Daoy (cell line): ENCODE measurements around the gene TST. TPM values are rescaled to one million over a fixed set of nuclear protein-coding genes. Genes with fewer than 3 reads are reported as not detected.
A peak's percentile ranks its signal among the peaks of the same experiment; 100 is the strongest.

Source experiments
- DNase-seq: peaks from one replicate; pipeline ENCODE4 v3.0.0-alpha.2; 2015; ENCODE audit warnings: low read depth
- total RNA-seq: library from RNA; depleted of rRNA; stranded (reverse); fragments of >200 nt; shearing (Covaris generic); gene quantifications from 2 replicates; pipeline ENCODE4 v1.2.3, GENCODE V29; 2014

Gene TST
- total RNA-seq, 1 experiment from 2014 or later: 30.8 TPM

DNA sequence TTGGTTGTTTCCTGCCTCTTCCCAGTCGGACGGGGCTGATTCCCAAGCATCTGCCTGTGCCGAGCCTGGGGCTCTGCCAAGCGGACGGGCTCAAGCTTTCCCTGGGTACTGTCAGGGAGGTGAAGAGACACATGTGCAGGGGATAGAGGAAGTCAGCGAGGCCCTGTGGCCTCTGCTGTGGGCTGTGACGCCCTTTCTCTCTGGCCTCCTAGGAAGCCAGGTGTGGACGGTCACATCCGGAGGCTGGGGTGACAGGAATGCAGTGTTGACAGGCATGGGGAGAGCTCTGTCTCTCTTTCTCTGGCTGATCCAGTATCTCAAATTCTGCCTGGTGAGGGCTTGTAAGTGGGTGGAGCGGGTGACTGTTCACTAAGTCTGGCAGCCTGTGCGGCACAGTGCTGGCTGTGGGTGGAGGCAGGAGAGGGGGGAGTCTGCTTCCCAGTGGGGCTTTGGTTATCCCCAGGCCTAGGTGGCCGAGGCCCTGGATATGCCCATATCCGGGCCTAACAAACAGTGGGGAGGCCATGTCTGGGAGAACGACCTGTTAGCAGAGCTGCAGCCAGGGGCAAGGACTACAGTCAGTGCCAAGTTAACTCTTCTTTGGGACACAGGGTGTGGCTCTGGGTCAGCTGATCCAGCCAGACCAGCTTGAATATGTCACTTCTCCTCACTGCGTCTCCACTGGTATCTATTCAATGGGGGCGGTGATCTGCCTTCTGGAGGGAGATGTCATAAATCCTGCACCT lies 34.2 kb upstream of the TST start:
- DNase-seq: no peak

DNA sequence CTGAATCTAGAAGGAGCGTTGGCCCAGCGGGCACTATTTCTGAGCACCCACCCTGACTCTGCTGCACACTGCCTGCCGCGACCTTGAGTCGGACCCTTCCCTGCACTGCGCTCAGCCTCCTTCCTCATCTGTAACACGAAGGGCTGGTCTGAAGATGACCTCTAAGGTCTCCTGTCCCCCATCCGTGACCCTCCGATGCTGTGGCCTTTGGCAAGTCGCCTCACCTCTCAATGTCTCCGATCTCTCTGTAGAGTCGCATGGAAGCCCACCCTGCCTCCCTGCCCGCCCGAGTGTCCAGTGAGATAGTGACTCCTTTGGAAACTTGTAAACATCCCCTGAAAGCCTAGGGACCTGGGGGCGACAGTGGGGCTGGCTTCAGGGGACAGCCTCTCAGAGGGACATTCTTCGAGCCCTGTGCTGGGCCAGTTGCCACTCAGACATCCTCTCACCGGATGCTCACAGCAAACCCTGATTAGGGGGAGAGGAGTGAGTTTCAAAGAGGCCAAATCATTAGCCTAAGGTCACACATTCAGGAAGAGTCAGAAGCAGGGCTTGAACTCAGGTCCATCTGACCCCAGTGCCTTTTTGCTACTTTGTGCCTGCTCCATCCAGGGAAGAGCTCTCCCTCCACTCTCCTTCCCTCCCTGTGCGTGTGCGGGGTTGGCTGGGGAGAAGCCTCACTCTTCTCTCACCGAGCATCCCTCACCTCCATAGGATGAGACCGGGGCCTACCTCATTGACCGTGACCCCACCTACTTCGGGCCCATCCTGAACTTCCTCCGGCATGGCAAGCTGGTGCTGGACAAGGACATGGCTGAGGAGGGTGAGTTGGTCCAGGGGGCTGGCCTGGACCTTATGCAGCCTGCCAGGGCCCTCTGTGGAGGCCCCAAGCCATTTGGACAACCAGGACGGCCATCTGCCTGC lies 33.4 kb upstream of the TST start:
- no peak for DNase-seq

DNA sequence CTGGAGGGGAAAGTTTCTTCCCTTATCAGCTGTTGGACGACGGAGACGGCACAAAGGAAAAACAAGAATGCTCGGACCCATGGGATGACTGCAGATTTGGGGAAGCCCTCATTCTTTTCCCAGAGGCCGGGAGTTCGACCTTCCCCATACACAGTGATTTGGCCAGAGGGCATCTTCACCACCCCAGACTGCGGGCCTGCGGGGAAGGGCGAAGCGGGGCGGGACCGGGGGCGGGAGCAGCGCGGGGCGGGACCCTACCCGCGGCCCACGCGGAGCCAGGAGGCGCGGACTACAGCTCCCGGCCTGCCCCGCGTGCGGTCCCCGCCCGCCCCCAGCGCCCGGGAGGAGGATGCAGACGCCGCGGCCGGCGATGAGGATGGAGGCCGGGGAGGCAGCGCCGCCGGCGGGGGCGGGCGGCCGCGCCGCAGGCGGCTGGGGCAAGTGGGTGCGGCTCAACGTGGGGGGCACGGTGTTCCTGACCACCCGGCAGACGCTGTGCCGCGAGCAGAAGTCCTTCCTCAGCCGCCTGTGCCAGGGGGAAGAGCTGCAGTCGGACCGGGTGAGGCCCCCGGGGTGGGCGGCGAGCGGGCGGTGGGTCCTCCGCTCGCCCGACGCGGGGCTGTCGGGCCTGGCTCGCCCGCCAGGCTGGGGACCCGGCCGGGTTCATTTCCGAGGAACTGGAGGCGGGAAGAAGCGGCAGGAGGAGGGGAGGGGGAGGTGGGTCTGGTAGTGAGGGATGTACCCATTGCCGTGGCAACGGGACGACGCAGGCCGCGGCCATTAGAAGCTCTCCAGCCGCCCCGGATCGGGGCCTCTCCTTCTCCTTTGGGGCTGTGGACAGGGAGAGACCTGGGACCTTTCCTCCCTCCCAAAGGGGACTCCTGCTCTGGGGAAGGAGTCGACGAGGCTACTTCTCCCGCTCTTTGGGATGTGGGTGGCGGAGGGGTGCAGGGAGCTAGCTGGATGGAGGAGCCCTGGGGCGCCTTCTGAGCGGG lies 32.4 kb upstream of the TST start, which contains the start of gene KCTD17:
Gene KCTD17 (plus strand): TSS at position 352 of the 995 bp plus-strand sequence. CDS start 19 bp downstream, at position 371.
- DNase-seq: peak; percentile 85

DNA sequence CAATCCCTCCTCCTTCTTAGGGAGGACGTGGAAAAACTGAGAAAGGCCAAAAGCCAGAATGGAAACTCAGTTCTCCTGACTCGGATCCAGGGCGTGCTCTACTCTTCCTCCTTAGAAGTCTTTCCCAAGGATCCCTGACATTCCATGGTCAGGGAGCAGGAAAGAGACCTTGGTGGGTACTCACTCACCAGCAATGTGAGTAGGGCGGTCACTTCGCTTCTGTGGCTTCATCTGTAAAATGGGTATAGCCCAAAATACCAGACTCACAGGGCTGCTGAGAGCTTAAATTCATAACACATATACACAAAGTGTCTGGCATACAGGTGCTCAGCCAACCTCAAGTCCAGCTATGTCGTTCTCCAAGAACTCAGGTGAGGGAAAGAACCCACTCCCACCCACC lies 31.7 kb upstream of the TST start:
- no peak for DNase-seq

DNA sequence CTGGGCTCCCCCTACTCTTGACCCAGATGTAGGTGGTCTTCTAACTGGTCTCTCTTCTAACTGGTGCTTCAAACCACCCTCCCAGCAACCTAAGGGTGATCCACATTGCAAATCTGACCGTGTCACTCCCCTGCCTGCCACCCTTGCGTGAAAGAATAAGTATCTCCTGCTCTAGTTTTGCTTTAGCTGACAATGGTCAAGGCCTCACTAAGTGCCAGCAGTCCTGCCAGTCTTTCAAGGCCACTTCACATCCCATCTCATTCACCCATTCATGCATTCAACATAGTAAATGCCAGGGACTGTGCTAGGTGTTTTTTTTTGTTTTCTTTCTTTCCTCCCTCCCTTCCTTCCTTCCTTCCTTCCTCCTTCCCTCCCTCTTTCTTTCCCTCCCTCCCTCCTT lies 30.0 kb upstream of the TST start:
- no peak for DNase-seq

DNA sequence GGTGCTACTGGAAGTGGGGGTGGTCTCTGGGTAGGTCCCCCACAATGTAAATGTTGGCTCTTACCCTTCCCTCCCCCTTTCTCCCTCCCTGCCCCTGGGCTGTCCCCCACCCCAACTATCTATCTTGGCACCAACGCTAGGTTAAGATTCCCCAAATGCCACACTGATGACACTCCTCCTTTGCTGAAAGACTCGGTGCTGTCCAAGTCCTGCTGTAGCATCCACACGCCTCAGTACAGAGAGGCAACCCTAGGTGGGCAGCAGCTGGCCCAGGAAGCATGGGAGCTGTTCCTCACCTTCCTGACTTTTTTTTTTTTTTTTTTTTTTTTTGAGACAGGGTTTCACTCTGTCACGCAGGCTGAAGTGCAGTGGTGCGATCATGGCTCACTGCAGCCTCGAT lies 28.9 kb upstream of the TST start:
- no peak for DNase-seq

DNA sequence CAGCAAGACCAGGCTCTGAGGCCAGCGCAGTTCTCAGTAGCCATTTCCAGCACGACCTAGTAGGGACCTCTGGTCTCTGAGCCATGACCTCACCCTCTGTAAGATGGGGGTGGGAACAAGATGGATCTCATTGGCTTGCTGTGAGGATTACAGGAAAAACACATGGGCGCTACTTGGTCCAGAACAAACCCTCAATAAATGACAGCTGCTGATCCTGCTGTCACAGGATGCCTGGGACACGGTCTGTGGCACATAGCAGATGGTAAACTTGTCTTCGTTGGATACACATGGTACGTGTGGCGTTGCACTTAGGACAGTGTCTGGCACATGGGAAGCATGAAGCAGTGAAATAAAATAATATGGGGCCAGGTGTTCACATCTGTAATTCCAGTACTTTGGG lies 27.8 kb upstream of the TST start:
- DNase-seq: no peak

DNA sequence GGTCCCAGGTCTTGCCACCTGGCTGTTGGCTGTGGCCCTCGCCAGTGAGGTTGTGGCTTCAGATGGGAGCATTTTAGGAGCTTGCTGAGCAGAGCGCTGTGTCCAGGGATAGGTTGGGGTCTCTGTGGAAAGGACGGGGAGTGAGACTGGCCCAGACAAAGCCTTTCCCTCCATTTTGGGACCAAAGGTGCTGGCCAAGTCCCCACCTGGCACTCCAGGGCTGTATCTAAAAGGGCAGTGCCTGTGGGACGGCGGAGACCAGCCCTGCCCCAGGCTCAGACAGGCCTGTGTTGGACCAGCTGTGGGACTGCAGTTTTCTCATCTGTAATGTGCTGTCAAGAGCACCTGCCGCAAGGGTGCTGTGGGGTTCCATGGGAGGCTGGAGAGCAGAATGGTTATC lies 27.3 kb upstream of the TST start:
- no peak for DNase-seq

DNA sequence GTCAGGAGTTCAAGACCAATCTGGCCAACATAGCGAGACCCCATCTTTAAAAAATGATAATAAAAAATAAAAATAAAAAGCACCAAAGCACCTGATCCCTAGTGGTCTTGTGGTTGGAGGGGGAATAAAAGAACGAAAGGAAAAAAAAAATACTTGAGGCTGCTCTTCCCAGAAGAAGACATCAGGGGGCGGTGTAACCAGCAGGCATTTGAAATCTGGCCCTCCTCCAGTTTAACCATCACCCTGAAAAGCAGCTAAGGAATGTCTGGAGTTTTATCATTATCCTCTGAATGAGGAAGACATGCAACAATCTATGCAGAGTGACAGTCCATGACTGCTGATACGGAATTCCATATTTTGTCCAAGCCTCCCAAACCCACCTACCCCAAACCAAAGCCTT lies 26.7 kb upstream of the TST start:
- DNase-seq: no peak

DNA sequence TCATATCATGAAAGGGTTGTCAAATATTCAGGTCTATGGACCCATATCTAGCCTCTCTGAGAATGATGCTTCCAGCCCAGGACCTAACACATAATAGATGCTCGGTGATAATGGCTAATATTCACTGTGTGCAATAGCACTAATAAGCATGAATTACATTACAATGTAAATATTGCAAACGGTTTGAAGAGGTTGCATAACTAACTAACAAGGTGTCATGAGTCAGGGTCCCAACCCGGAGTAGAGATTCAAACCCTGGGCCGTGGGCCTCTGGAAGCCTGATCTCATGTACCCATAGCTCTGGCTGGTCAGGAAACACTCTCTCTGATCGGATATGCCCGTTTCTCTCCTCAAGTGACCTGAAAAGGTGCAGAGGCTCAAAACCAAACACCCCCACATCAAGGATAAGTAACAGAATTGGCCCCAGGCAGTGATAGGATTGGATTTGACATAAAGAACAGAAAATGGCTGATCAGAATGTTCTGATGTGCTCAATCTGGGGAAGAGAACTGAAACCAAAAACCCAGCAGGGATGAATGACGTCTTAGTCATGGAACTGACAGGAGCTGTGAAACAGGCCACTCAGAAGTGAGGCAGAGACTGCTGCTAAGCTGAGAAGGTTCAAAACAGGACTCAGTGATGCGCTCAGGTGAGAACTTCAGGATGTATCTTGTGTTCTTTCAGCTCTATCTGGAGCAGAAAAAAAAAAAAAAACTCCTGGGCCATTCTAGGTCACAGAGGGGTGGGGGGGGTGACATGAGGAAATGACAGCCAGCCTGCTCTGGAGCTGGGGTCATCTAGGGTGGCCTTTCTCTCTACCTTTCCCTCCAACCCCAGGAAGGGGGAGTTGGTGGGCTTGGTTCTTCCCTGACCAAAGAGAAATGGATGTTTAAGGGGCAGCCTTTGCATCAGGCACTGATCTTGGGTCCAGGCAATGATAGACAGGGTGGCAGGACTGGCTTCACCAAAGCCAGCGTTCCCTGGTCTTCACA lies 25.7 kb upstream of the TST start:
- no peak for DNase-seq

DNA sequence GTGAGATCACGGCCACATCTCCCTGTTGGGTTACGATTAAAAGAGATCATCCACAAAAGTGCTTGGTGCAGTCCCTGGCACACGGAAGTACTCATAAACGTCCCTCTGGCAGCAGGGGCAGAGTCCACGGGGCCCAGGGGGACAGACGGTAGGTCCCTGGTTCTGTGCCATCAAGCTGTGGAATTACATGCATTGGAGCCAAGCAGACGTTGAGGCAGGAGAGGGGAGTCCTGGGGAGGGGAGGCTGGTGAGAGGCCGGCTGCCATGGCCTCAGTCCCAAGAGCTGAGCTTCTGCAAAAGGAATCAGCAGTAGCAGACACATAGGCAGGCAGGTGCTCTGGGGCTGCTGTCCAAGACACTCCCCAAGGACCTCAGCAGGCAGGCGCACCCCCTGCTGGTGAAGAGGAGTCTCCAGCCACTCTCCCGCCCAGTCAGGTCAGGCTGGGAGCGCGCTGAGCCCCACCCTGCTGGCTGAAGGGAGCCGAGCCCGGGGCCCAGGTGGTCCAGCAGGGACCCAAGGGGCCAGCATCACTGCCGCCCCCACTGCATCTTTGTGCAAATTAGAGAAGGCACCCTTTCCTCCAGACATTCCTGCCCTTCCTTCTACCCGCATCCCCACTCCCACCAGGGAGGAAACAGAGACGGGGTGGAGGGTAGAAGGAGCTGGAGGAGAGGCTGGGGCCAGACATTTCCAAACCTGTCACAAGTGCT lies 24.7 kb upstream of the TST start:
- peak; percentile 66 for DNase-seq

DNA sequence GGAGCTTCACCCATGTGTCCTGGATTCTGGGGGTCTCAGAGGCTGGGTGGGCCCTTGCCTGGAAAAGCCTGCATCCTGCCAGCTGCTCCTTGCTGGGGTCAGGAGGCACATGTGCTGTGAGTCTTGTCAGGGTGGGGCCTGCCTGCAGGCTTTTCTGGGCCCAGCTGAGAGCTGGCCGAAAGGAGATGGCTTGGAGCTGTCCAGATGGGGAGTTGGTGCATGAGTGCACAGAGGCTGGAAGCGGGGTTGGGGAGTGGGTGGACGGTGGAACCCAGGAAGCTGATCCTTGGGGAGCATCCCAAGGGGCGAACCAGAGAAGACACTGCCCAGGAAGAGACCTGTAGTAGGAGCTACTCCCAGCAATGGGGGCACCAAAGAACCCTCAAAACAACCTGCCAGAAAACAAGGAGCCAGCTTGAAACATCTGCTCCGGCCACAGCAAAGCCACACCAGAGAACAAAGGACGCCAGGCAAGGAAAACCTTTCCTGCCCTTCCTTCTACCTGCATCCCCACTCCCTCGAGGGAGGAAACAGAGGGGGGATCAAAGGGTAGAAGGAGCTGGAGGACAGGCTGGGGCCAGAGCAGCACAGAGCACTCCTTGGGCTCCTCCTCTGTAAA lies 24.1 kb upstream of the TST start:
- no peak for DNase-seq

DNA sequence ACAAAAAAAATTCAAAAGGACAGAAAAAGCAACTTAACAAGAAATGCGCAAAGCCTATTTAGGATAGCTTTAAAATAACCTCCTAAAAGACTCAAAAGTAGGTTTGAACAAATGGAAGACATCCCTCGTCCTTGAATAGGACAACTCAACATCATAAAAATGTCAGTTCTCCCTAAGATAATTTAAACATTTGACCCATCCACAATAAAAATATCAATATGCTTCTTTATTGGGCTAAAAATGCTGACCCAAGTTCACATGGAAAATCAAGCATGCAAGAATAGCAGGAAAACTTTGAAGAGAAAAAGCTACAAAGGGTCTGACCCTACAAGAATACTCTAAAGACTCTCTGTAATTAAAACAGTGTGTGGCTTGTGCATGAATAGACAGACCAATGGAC lies 20.2 kb upstream of the TST start:
- DNase-seq: no peak

DNA sequence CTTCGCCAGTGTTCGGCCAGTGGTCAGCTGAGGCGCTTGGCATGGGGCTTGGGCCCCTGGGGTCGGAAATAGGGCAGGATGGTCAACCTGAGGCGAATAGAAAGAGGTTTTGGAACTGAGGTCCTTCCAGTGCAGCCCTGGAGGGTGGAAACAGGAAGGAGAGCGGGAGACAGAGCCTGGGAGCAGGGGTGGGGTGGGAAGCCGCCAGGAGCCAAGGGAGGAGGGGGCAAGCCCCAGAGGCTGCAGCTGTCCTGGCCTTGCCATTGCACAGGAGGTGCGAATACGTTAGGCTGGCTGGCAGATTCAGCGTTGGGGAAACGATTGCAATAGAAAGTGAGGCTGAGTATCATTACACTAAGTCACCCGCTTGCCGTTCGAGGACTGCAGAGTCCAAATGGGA lies 18.4 kb upstream of the TST start:
- no peak for DNase-seq

DNA sequence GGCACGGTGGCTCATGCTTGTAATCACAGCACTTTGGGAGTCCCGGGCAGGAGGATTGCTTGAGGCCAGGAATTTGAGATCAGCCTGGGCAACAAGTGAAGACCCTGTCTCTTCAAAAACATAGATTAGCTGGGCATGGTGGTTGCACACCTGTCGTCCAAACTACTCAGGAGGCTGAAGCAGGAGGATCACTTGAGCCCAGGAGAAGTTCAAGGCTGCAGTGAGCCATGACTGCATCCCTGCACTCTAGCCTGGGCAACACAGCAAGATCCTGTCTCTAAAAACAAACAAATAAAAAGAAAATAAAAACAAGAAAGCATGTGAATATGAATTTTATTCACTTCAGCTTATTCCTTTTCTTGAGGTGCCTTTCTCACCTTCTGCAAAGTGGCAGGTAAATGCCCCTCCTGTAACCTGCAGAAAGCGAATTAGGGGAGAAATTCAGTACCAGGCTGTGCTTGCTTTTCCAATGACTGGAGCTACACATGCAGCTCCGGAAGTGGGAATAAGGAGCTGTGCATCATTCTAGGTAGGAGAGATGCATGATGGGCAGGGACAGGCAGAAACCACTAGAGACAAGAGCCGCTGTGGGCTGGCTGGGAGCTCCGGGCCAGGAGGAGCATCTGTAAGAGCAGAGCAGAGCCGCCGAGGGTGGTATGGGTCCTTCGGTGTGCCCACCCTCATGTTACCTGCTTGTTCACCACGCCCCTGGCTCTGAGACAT lies 17.6 kb upstream of the TST start:
- no peak for DNase-seq

DNA sequence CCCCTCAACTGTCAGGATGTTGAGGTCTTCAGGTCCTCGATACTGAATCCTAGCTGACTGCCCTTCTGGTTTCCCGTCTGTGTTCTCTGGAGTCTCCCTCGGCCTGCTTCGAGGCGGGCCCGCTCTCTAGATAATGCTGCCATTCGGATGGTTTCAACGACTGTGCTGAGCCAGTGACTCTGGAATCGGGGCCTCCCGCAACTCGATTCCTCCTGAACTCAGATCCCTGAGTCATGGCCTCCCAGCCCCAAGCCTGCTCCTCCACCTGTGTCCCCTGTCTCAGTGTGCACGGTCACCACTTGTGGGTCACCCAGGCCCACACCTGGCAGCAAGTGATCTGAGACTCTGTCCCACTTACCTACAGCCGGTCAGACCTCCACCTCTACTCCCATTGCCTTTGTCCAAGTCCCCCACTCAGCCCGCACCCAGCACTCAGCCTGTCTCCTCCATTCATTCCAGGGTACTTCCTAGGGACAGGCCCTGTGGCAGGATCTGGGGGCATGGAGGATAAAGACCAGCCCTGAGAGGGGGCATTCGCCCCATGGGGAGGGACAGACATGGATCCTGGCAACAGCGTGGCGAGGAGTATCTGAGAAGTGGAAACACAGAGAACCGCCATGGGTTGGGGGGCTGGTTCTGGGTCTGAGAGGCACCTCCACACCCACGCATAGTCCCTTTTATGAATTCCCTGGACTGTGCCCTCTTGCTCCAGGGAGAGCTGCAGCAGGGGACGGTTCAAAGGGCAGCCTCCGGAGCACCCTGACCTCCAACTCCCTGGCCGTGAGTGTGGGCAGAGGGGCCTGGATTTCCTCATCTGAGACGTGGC lies 14.6 kb upstream of the TST start:
- DNase-seq: no peak

DNA sequence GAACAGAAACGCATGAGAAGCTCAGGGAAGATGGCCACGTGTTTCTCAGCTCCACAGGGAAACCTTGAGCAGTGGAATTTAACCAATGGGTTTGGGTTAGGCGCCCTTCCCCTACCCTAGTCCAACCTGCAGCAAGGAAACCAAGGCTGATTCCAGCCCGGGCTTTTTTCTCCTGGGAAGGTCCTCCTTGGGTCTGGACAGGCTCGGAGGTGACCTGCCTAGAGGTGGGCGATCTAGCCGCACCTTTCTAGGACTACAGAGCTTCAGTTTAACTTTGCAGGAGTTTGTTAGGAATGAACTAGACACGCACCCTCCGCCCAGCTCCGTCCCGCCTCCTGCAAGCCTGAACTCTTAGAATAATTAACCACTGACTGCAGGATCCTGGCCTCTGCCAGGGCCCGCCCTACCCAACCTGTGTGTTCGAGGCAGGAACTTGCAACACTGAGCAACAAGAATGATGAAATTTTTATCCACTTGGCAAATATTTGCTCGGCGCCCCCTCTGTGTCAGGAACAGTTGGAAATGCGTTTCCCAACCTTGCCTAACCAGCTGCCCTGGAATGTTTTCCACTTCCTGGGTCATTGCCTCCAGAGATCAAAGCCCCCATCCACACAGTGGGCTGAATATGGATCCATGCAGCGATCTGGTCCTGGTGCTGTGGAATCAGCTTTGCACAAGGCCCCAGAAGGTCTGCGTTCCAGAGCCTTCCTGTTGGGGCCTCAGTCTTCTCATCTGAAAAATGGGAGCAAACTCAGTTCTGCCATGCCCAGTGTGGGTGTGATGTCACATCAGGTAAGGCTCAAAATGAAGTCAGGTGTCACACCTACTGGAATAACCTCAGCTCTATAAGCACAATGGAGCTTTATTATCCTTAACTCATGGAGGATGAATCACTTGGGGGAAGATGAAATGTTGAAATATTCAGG lies 13.6 kb upstream of the TST start:
- DNase-seq: peak; percentile 16
